HG03457 (cell line): Measurements from ENCODE around the gene MRPL41.
"Not testable (repeated sequence)": the region's sequence is repeated elsewhere in the genome, so short reads cannot be mapped to it uniquely, and the experiment has no call there.

ENCODE experiments used
- ATAC-seq: cut with Tn5 transposase; IDR thresholded peaks from one replicate; pipeline ENCODE4 v1.9.1; 2021; ENCODE audit warnings: moderate number of reproducible peaks; ENCODE audit not compliant: unreplicated experiment

MRPL41 gene

GRCh38 chr9:137551264-137552021 lies at the start of gene MRPL41:
Gene MRPL41 (plus strand): TSS chr9:137551879. CDS start chr9:137552082, 203 bp downstream.
- peak; percentile 71 for ATAC-seq

- ATAC-seq: no peak
Measured at GRCh38 chr9:137502008-137502911, 49.4 kb upstream of the MRPL41 start.

- no peak for ATAC-seq
Measured at GRCh38 chr9:137504432-137504777, 47.3 kb upstream of the MRPL41 start.

- ATAC-seq: no peak
Measured at GRCh38 chr9:137505421-137506140, 46.1 kb upstream of the MRPL41 start.

- no peak for ATAC-seq
Measured at GRCh38 chr9:137506274-137506673, 45.4 kb upstream of the MRPL41 start.

- no peak for ATAC-seq
Measured at GRCh38 chr9:137506702-137507171, 44.9 kb upstream of the MRPL41 start.

GRCh38 chr9:137509198-137509597 lies 42.5 kb upstream of the MRPL41 start:
- no peak for ATAC-seq

GRCh38 chr9:137511126-137511525 lies 40.6 kb upstream of the MRPL41 start:
- not testable (repeated sequence) for ATAC-seq

GRCh38 chr9:137511758-137512463 lies 39.8 kb upstream of the MRPL41 start:
- no peak for ATAC-seq

GRCh38 chr9:137513136-137513535 lies 38.5 kb upstream of the MRPL41 start:
- not testable (repeated sequence) for ATAC-seq

GRCh38 chr9:137513801-137514570 lies 37.7 kb upstream of the MRPL41 start:
- not testable (repeated sequence) for ATAC-seq

GRCh38 chr9:137514691-137515337 lies 36.9 kb upstream of the MRPL41 start:
- ATAC-seq: no peak

- no peak for ATAC-seq
Measured at GRCh38 chr9:137515338-137515724, 36.3 kb upstream of the MRPL41 start.

GRCh38 chr9:137516144-137516917 lies 35.3 kb upstream of the MRPL41 start:
- no peak for ATAC-seq

GRCh38 chr9:137518661-137519459 lies 32.8 kb upstream of the MRPL41 start:
- ATAC-seq: not testable (repeated sequence)

- no peak for ATAC-seq
Measured at GRCh38 chr9:137519553-137519952, 32.1 kb upstream of the MRPL41 start.

- ATAC-seq: no peak
Measured at GRCh38 chr9:137520614-137521404, 30.9 kb upstream of the MRPL41 start.
